Cardiac muscle cell (in vitro differentiated cells and primary cell): Measurements from ENCODE around the gene MVD. TPM values are rescaled to one million over a fixed set of nuclear protein-coding genes. Genes with fewer than 3 reads are reported as not detected.

Source experiments
- DNase-seq, 2 donors: peaks; one replicate each; pipeline versions ENCODE4 v3.0.0 to v3.0.0-alpha.2; 2010 to 2017; ENCODE audit warnings: low read depth in 1 of 2, low spot score in 1 of 2
- H3K27ac ChIP-seq: fragments of 200-600 bp; sonication (generic); 2 replicates; pipeline ENCODE4 v1.5.1; 2016
- H3K27me3 ChIP-seq: fragments of 200-600 bp; sonication (generic); 2 replicates; pipeline ENCODE4 v1.6.0; 2016; ENCODE audit warnings: control low read depth
- H3K36me3 ChIP-seq: fragments of 200-600 bp; sonication (generic); 2 replicates; pipeline ENCODE4 v1.5.1; 2016; ENCODE audit warnings: control low read depth
- H3K4me1 ChIP-seq: fragments of 200-600 bp; sonication (generic); 2 replicates; pipeline ENCODE4 v1.8.1; 2017; ENCODE audit warnings: low read depth, mild to moderate bottlenecking, mixed run types
- H3K4me3 ChIP-seq: fragments of 200-600 bp; sonication (generic); 2 replicates; pipeline ENCODE4 v1.5.1; 2016; ENCODE audit warnings: mild to moderate bottlenecking
- H3K9me3 ChIP-seq: fragments of 200-600 bp; sonication (generic); 2 replicates; pipeline ENCODE4 v1.5.1; 2017; ENCODE audit warnings: low read depth, mild to moderate bottlenecking, control low read depth
- polyA plus RNA-seq: library from polyadenylated mRNA; unstranded; fragments of >200 nt; fragmentation: Nextera tagmentation; extraction: Ambion mirVana; gene quantifications from 2 replicates; pipeline ENCODE4 v1.2.1, GENCODE V29; 2016
- total RNA-seq: library from RNA; depleted of rRNA; stranded (reverse); fragments of >200 nt; gene quantifications from 2 replicates; pipeline ENCODE4 v1.2.3, GENCODE V29; 2016
- TF ChIP-seq, protein P1 (sequence below): IDR thresholded peaks from 2 replicates; pipeline ENCODE4 v1.5.1; 2012; ENCODE audit warnings: low read depth, mild to moderate bottlenecking, low read length

The MVD gene
- total and polyA plus RNA-seq, 2 experiments from 2014 or later, result 65.0 to 192 TPM

- no peaks in the 10 kb centered on the region for H3K4me1 ChIP-seq
- H3K27me3 ChIP-seq, result no peaks in the 10 kb centered on the region
- no peak overlapping the region for H3K4me3 ChIP-seq
- H3K27ac ChIP-seq, result no peak overlapping the region
- no peaks in the 10 kb centered on the region for H3K9me3 ChIP-seq
- H3K36me3 ChIP-seq, result peaks cover 37% of the 10 kb centered on the region
- TF ChIP-seq, protein P1, sequence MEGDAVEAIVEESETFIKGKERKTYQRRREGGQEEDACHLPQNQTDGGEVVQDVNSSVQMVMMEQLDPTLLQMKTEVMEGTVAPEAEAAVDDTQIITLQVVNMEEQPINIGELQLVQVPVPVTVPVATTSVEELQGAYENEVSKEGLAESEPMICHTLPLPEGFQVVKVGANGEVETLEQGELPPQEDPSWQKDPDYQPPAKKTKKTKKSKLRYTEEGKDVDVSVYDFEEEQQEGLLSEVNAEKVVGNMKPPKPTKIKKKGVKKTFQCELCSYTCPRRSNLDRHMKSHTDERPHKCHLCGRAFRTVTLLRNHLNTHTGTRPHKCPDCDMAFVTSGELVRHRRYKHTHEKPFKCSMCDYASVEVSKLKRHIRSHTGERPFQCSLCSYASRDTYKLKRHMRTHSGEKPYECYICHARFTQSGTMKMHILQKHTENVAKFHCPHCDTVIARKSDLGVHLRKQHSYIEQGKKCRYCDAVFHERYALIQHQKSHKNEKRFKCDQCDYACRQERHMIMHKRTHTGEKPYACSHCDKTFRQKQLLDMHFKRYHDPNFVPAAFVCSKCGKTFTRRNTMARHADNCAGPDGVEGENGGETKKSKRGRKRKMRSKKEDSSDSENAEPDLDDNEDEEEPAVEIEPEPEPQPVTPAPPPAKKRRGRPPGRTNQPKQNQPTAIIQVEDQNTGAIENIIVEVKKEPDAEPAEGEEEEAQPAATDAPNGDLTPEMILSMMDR, result no peak
- no peak for DNase-seq
Observed at GRCh38 chr16:88627531-88628411, 35.1 kb downstream of the MVD start.

DNA sequence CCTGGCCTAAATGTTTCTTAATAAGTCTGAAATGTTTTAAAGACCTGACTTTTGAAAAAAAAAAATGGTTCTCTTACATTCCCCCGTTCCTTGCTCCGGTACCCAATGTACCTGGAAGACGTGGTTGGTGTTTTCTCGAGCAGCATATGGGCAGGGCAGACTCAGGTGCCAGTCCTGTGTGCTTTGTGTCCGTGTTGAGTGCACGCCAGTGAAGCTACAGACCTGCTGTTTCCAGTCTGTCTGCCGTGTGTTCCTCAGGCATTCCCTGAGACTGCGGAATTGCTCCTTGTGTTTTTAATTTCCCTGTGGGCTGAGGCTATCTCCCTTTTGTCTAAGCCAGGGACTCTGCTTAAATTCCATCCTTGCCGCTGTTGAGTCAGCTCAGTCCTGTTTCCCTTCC lies 36.2 kb downstream of the MVD start:
- TF ChIP-seq, protein P1, result no peak
- peaks cover 43% of the 10 kb centered on the region for H3K36me3 ChIP-seq
- no peaks in the 10 kb centered on the region for H3K27me3 ChIP-seq

GRCh38 chr16:88624977-88625576 lies 37.8 kb downstream of the MVD start:
- no peak for DNase-seq
- peaks cover 33% of the 10 kb centered on the region for H3K36me3 ChIP-seq
- no peak overlapping the region for H3K4me3 ChIP-seq
- no peaks in the 10 kb centered on the region for H3K4me1 ChIP-seq
- H3K27me3 ChIP-seq, result no peaks in the 10 kb centered on the region
- no peak overlapping the region for H3K27ac ChIP-seq
- H3K9me3 ChIP-seq, result no peaks in the 10 kb centered on the region
- TF ChIP-seq, protein P1, result no peak

More for the DNA sequence above, 36.2 kb downstream of the MVD start:
- Histone ChIP-seq H3K27ac (no peak overlapping the region), H3K4me3 (no peak overlapping the region), H3K4me1 (no peaks in the 10 kb centered on the region), H3K9me3 (no peaks in the 10 kb centered on the region)
- DNase-seq, result no peak

- TF ChIP-seq, protein P1, result no peak
Observed at GRCh38 chr16:88624481-88624880, 38.4 kb downstream of the MVD start.

GRCh38 chr16:88623858-88624257 lies 39.0 kb downstream of the MVD start:
- Histone ChIP-seq H3K27me3 (no peaks in the 10 kb centered on the region), H3K27ac (no peak overlapping the region), H3K9me3 (no peaks in the 10 kb centered on the region), H3K36me3 (peaks cover 26% of the 10 kb centered on the region), H3K4me1 (no peaks in the 10 kb centered on the region), H3K4me3 (no peak overlapping the region)
- no peak for DNase-seq
- TF ChIP-seq, protein P1, result no peak

More at GRCh38 chr16:88624481-88624880, 38.4 kb downstream of the MVD start:
- no peak for DNase-seq
- H3K4me1 ChIP-seq, result no peaks in the 10 kb centered on the region
- no peaks in the 10 kb centered on the region for H3K9me3 ChIP-seq
- H3K36me3 ChIP-seq, result peaks cover 27% of the 10 kb centered on the region
- no peaks in the 10 kb centered on the region for H3K27me3 ChIP-seq
- no peak overlapping the region for H3K4me3 ChIP-seq
- H3K27ac ChIP-seq, result no peak overlapping the region
